ENCODE results near the gene CAPN15. TPM values are rescaled to one million over a fixed set of nuclear protein-coding genes. Genes with fewer than 3 reads are reported as not detected.
A peak's percentile ranks its signal among the peaks of the same experiment; 100 is the strongest.

Gene CAPN15
- total RNA-seq, 6 donors from 2014 or later = 27.3 to 84.5 (median 66.1) TPM

DNA sequence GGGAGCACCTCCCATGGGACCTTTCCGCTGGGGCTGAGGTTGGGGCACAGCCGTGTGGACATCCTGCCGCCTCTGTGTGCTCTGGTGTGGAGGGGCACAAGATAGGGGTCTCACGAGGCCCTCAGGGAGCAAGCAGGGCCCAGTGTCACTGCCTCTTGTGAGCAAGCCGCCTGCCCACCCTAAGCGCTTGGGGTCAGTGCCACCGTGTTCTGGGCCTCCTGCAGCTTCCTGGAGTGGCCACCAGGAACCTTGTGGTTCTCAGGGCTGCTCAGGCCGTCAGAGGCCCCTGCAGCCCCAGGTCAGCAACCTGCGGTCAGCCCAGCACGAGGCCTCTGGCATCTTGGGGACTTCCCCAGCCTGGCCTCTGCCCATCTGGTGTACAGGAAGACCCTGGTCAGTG lies 13.6 kb upstream of the CAPN15 start:
- TF ChIP-seq POLR2AphosphoS5 (IDR thresholded peaks at IDR 0.05) = no peak
- no peak for TF ChIP-seq POLR2A (IDR thresholded peaks at IDR 0.05)
- TF ChIP-seq EP300 (IDR thresholded peaks at IDR 0.05) = no peak
- TF ChIP-seq, protein P1, sequence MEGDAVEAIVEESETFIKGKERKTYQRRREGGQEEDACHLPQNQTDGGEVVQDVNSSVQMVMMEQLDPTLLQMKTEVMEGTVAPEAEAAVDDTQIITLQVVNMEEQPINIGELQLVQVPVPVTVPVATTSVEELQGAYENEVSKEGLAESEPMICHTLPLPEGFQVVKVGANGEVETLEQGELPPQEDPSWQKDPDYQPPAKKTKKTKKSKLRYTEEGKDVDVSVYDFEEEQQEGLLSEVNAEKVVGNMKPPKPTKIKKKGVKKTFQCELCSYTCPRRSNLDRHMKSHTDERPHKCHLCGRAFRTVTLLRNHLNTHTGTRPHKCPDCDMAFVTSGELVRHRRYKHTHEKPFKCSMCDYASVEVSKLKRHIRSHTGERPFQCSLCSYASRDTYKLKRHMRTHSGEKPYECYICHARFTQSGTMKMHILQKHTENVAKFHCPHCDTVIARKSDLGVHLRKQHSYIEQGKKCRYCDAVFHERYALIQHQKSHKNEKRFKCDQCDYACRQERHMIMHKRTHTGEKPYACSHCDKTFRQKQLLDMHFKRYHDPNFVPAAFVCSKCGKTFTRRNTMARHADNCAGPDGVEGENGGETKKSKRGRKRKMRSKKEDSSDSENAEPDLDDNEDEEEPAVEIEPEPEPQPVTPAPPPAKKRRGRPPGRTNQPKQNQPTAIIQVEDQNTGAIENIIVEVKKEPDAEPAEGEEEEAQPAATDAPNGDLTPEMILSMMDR (IDR thresholded peaks at IDR 0.05) = no peak
- no peaks in the 10 kb centered on the region for H3K9me3 ChIP-seq
- H3K4me1 ChIP-seq = no peaks in the 10 kb centered on the region
- H3K36me3 ChIP-seq = peaks cover 2 to 34% (median 26%) of the 10 kb centered on the region in 4 donors
- H3K27ac ChIP-seq = no peak overlapping the region
- H3K27me3 ChIP-seq = no peaks in the 10 kb centered on the region
- ATAC-seq (ENCODE audit: low FRiP score in 2 of 2) (peak in 1 of 2 donors; percentile 15), DNase-seq (peak in 1 of 2 donors; percentile 61)
- 80 to 83% methylated on average over 2 to 10 of the region's 10 CpGs for WGBS, 2 donors
- no peak overlapping the region for H3K4me3 ChIP-seq

DNA sequence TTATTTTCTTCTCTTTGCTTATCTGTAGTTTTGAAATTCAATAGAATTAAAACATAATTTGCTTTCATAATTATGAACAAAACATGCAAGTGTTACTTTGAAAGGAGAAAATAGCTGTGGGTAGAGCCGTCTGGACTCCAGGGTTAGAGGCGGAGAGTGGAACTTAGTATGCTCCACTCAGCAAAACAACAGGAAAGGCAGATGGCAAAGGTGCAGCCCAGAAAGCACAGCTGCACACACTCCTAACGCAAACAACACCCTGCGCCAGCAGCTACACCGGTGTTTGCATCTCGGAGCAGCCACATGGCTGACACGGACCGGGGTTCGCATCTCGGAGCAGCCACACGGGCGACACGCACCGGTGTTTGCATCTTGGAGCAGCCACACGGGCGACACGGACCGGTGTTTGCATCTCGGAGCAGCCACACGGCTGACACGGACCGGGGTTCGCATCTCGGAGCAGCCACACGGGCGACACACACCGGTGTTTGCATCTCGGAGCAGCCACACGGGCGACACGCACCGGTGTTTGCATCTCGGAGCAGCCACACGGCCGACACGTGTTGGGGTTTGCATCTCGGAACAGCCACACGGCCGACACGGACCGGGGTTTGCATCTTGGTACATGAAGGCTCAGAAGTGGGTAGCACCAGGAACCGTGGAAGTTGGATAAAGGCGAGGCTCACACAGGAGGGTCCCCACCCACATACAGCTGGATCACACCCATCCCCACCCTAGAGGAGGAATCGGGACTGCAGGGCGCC lies 12.2 kb upstream of the CAPN15 start:
- Histone ChIP-seq H3K27me3 (no peaks in the 10 kb centered on the region), H3K36me3 (peaks cover 2 to 48% (median 36%) of the 10 kb centered on the region in 4 donors), H3K27ac (no peak overlapping the region), H3K9me3 (no peaks in the 10 kb centered on the region), H3K4me1 (no peaks in the 10 kb centered on the region), H3K4me3 (no peak overlapping the region)
- TF ChIP-seq, protein P1 (IDR thresholded peaks at IDR 0.05) = no peak
- TF ChIP-seq POLR2AphosphoS5 (IDR thresholded peaks at IDR 0.05) (no peak), EP300 (IDR thresholded peaks at IDR 0.05) (no peak), POLR2A (IDR thresholded peaks at IDR 0.05) (no peak)
- WGBS, 2 donors = 91 to 95% methylated on average over 17 to 45 of the region's 45 CpGs
- ATAC-seq (ENCODE audit: low FRiP score in 2 of 2) = no peak
- DNase-seq = peak in 1 of 2 donors; percentile 79

DNA sequence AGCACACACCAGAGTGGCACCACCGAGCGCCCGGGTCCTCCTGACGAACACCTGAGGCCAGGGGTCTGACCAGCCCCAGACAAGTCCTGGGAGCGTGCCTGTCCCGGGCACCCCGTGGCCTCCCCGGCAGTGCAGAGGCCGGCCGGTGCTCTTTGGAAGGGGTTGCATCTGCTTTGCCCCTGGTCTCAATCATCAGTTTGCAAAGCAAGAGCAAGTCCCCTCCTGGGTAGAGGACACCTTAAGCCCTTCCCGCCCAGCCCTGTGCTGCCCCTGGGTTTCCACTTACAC lies 11.6 kb upstream of the CAPN15 start:
- peak in 1 of 2 donors; percentile 66 for DNase-seq
- peaks cover 2 to 53% (median 39%) of the 10 kb centered on the region in 4 donors for H3K36me3 ChIP-seq

DNA sequence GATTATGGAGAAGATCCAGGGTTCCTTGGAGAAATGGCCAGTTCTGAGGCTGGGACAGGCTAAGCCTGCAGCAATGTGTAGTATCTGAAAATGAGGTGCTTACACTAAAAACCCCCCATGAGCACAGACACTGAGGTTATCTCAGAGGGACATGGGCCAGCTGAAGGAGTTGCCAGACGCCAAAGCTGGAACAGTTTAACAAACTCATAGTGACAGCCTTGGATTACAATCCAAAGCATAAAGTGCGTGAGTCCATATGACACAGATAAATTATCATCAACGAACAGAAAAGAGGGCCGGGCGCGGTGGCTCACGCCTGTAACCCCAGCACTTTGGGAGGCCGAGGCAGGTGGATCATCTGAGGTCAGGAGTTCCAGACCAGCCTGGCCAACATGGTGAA lies 11.2 kb upstream of the CAPN15 start:
- WGBS, 2 donors = 94% methylated on average over 8 of the region's 8 CpGs
- TF ChIP-seq POLR2AphosphoS5 (IDR thresholded peaks at IDR 0.05) (no peak), POLR2A (IDR thresholded peaks at IDR 0.05) (no peak), EP300 (IDR thresholded peaks at IDR 0.05) (no peak)
- TF ChIP-seq, protein P1 (IDR thresholded peaks at IDR 0.05) = no peak
- ATAC-seq (ENCODE audit: low FRiP score in 2 of 2) = no peak
- H3K27ac ChIP-seq = no peak overlapping the region
- no peaks in the 10 kb centered on the region for H3K27me3 ChIP-seq
- H3K4me3 ChIP-seq = no peak overlapping the region
- DNase-seq = no peak
- peaks cover 0 to under 1% (median 0%) of the 10 kb centered on the region in 4 donors for H3K4me1 ChIP-seq
- H3K36me3 ChIP-seq = peaks cover 2 to 56% (median 40%) of the 10 kb centered on the region in 4 donors
- H3K9me3 ChIP-seq = no peaks in the 10 kb centered on the region

More for the DNA sequence above, 11.6 kb upstream of the CAPN15 start:
- Histone ChIP-seq H3K4me3 (no peak overlapping the region), H3K4me1 (no peaks in the 10 kb centered on the region), H3K27me3 (no peaks in the 10 kb centered on the region), H3K9me3 (no peaks in the 10 kb centered on the region), H3K27ac (no peak overlapping the region)
- no peak for ATAC-seq (ENCODE audit: low FRiP score in 2 of 2)
- TF ChIP-seq POLR2AphosphoS5 (IDR thresholded peaks at IDR 0.05) = no peak
- TF ChIP-seq POLR2A (IDR thresholded peaks at IDR 0.05) = no peak
- TF ChIP-seq, protein P1 (IDR thresholded peaks at IDR 0.05) = no peak
- TF ChIP-seq EP300 (IDR thresholded peaks at IDR 0.05) = no peak
- WGBS, 2 donors = 97 to 98% methylated on average over 11 of the region's 11 CpGs

DNA sequence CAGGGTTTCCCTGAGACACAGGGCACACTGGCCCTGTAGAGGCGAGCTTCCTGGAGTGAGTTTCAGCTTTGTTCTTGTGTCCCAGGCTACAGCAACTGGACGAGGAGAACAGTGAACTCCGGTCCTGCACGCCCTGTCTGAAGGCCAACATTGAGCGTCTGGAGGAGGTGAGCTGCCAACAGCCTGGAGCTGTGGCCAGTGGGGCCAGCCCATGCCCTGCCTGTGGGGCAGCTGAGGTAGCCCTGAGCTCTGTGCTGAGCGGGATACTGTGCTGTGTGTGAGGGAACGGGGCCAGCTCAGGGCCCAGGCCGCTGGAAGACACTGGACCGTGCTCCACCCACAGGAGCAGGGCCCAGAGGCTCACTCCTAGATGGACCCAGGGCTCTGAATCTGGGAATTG lies 8.7 kb upstream of the CAPN15 start:
- TF ChIP-seq EP300 (IDR thresholded peaks at IDR 0.05) (no peak), POLR2A (IDR thresholded peaks at IDR 0.05) (no peak), POLR2AphosphoS5 (IDR thresholded peaks at IDR 0.05) (no peak)
- TF ChIP-seq, protein P1 (IDR thresholded peaks at IDR 0.05) = no peak
- no peak overlapping the region for H3K4me3 ChIP-seq
- no peak overlapping the region for H3K27ac ChIP-seq
- no peaks in the 10 kb centered on the region for H3K27me3 ChIP-seq
- peaks cover 2 to 56% (median 37%) of the 10 kb centered on the region in 4 donors for H3K36me3 ChIP-seq
- no peaks in the 10 kb centered on the region for H3K9me3 ChIP-seq
- no peak for ATAC-seq (ENCODE audit: low FRiP score in 2 of 2)
- 88 to 90% methylated on average over 5 to 9 of the region's 9 CpGs for WGBS, 2 donors
- peak in 1 of 2 donors; percentile 62 for DNase-seq
- peaks cover 0 to 4% (median 0%) of the 10 kb centered on the region in 4 donors for H3K4me1 ChIP-seq
